GM12891 (cell line): Measurements from ENCODE around the gene ZIC4.

Experiments used
- POLR2A ChIP-seq: IDR thresholded peaks from 2 replicates; pipeline ENCODE4 v1.6.1; 2011; ENCODE audit warnings: low read depth, low read length, control low read depth
- SPI1 ChIP-seq: IDR thresholded peaks from 2 replicates; pipeline ENCODE4 v1.6.1; 2011; ENCODE audit warnings: low read depth, low read length, control low read depth
- TAF1 ChIP-seq: IDR thresholded peaks from 2 replicates; pipeline ENCODE4 v1.6.1; 2011; ENCODE audit warnings: low read depth, low read length, control low read depth

DNA sequence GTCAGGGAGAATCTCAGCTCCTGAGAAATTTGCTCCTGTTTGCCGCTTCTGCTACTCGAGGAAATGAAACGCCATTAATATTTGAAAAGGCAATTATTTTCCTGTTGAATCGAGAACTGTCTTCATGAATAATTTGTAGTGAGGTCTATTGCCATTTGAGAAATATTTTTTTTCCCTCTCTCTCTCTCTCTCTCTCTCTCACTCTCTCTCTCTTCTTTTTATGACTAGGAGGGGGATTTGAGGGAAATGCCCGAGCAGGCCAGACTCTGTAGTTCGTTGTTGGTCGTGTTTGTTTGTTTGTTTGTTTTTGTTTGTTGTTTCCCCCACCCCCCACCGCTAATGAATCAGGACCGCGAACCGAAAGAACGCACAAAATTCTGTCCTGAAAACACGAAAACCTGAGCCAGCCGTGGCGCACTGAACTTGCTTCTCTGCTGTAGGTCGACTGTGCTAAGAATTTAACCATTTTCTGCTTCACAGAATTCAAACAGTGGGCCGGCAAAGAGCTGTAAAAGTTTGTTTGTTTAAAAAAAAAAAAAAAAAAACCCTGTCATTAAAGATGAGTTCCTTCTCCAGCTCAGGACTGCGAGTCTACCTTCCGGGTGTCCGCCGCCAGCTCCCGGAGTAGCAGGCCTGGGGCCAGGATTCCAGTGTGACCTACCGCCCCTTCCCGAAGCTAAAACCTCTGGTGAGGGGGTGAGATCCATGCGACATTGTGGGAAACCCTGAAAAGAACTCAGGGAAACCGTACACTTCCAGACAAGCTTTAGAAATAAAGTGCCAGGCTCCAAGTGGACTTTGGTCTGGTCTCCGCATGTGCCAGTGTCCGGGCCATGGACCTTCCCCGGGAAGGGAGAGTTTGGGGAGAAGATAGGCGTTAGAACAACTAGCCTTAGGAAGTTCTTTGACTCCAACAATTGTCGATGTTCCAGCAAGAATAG is 12.1 kb downstream of the ZIC4 start:
- TF ChIP-seq POLR2A (no peak), TAF1 (no peak), SPI1 (no peak)
